B cell (primary cell): ENCODE results near the gene SNAP47. TPM values are rescaled to one million over a fixed set of nuclear protein-coding genes. Genes with fewer than 3 reads are reported as not detected.

Source experiments
- ATAC-seq: fragments of 200-7000 bp; cut with Tn5 transposase; one replicate; pipeline ENCODE4 v1.10.0; 2021; ENCODE audit warnings: low read depth, mild to moderate bottlenecking, moderate number of reproducible peaks, moderate library complexity
- CTCF ChIA-PET: fragments of 350-600 bp; sonication (Branson Sonifier 250); formaldehyde crosslinking; loops from one replicate; lab custom pipeline; 2021; ENCODE audit warnings: antibody characterized with exemption, inconsistent platforms; lab: Charles Lee
- POLR2A ChIA-PET: fragments of 350-600 bp; sonication (Branson Sonifier 250); formaldehyde crosslinking; loops from one replicate; lab custom pipeline; 2021; ENCODE audit warnings: antibody characterized with exemption; lab: Charles Lee
- DNase-seq: peaks from one replicate; pipeline ENCODE4 v3.0.0; 2013
- H2AFZ ChIP-seq: 2 replicates; pipeline ENCODE4 v1.6.1; 2012; ENCODE audit warnings: mild to moderate bottlenecking, low read depth, low read length; ENCODE audit not compliant: insufficient read depth, poor library complexity, severe bottlenecking
- H3K27ac ChIP-seq, 2 donors: 1 replicate in 1 of 2; 2 replicates in 1 of 2; pipeline ENCODE4 v1.5.1; 2012 to 2013; ENCODE audit warnings: low read length in 2 of 2, mild to moderate bottlenecking in 2 of 2, moderate library complexity in 1 of 2
- H3K27me3 ChIP-seq, 4 experiments: fragments of 200-600 bp in 1 of 4; sonication (generic) in 1 of 4; replicated peaks in 1 of 4; 1 replicate in 2 of 4; 2 replicates in 2 of 4; pipeline versions ENCODE4 v1.6.1 to v1.7.0; 2013 to 2016; ENCODE audit warnings: low read length in 3 of 4, mild to moderate bottlenecking in 2 of 4, mixed read lengths in 1 of 4, moderate library complexity in 1 of 4; ENCODE audit not compliant: insufficient read depth in 4 of 4, control insufficient read depth in 3 of 4; ENCODE audit errors: control extremely low read depth in 1 of 4
- H3K36me3 ChIP-seq, 2 experiments: replicated peaks in 1 of 2; 1 replicate in 1 of 2; 2 replicates in 1 of 2; pipeline versions ENCODE4 v1.6.1 to v1.7.1; 2013; ENCODE audit warnings: low read length in 1 of 2; ENCODE audit not compliant: insufficient read depth in 2 of 2, control insufficient read depth in 1 of 2; ENCODE audit errors: control extremely low read depth in 1 of 2, extremely low read depth in 1 of 2
- H3K4me1 ChIP-seq, 2 donors: fragments of 200-600 bp in 1 of 2; sonication (generic) in 1 of 2; 1 replicate in 1 of 2; 2 replicates in 1 of 2; pipeline versions ENCODE4 v1.5.1 to v1.6.1; 2013 to 2017; ENCODE audit warnings: low read length in 2 of 2; ENCODE audit not compliant: control insufficient read depth in 2 of 2, insufficient read depth in 2 of 2
- H3K4me2 ChIP-seq: replicated peaks from 2 replicates; pipeline ENCODE3; 2012; ENCODE audit warnings: mild to moderate bottlenecking, low read depth, low read length; ENCODE audit not compliant: poor library complexity, severe bottlenecking
- H3K4me3 ChIP-seq, 5 experiments: fragments of 200-600 bp in 1 of 5; sonication (generic) in 1 of 5; 1 replicate in 3 of 5; 2 replicates in 2 of 5; pipeline versions ENCODE4 v1.5.1 to v1.7.0; 2011 to 2016; ENCODE audit warnings: low read length in 4 of 5, mild to moderate bottlenecking in 4 of 5, low read depth in 2 of 5, control low read depth in 1 of 5, moderate library complexity in 1 of 5; ENCODE audit not compliant: insufficient read depth in 1 of 5; ENCODE audit errors: control extremely low read depth in 1 of 5, extremely low read depth in 1 of 5
- H3K79me2 ChIP-seq: fragments of 200-600 bp; sonication (generic); one replicate; pipeline ENCODE4 v1.6.0; 2016; ENCODE audit warnings: low read length; ENCODE audit not compliant: control insufficient read depth, insufficient read depth
- H3K9ac ChIP-seq: fragments of 200-600 bp; sonication (generic); 2 replicates; pipeline ENCODE4 v1.6.1; 2017; ENCODE audit warnings: mild to moderate bottlenecking, low read length, moderate library complexity
- H3K9me3 ChIP-seq, 3 donors: one replicate each; pipeline versions ENCODE4 v1.6.1 to v1.7.1; 2013; ENCODE audit warnings: low read length in 2 of 3; ENCODE audit not compliant: control insufficient read depth in 2 of 3, insufficient read depth in 1 of 3; ENCODE audit errors: control extremely low read depth in 1 of 3
- H4K20me1 ChIP-seq: 2 replicates; pipeline ENCODE4 v1.6.0; 2012; ENCODE audit warnings: mild to moderate bottlenecking, low read length; ENCODE audit not compliant: insufficient read depth, control insufficient read depth, poor library complexity, severe bottlenecking
- H3K27ac Mint-ChIP-seq: one replicate; pipeline ENCODE4 v1.8.0; 2021; ENCODE audit warnings: mixed read lengths
- H3K27me3 Mint-ChIP-seq: one replicate; pipeline ENCODE4 v1.8.0; 2021; ENCODE audit warnings: mixed read lengths
- H3K4me1 Mint-ChIP-seq: one replicate; pipeline ENCODE4 v1.8.0; 2021; ENCODE audit warnings: mixed read lengths
- H3K4me3 Mint-ChIP-seq: one replicate; pipeline ENCODE4 v1.8.0; 2021; ENCODE audit warnings: mixed read lengths
- H3K9me3 Mint-ChIP-seq: one replicate; pipeline ENCODE4 v1.8.0; 2022; ENCODE audit warnings: mixed read lengths; ENCODE audit not compliant: insufficient read depth
- EZH2 ChIP-seq: IDR thresholded peaks from 2 replicates; pipeline ENCODE4 v1.6.1; 2012; ENCODE audit warnings: borderline replicate concordance, low read depth, mild to moderate bottlenecking, moderate library complexity, low read length; ENCODE audit not compliant: insufficient read depth, poor library complexity, severe bottlenecking
- WGBS: methylation state at CpG from one replicate; pipeline ENCODE4 v1.1.5; 2013; ENCODE audit warnings: missing lambda C conversion rate; ENCODE audit not compliant: insufficient coverage; 5-methylcytosine and 5-hydroxymethylcytosine counted together
- intact Hi-C: fragments of 100-400 bp; cut with micrococcal nuclease; formaldehyde crosslinking; loops from one replicate; pipeline ENCODE4 v1.10.0; 2022
- polyA plus RNA-seq: library from polyadenylated mRNA; depleted of rRNA; stranded (reverse); fragments of >200 nt; gene quantifications from 2 replicates; pipeline ENCODE4 v1.2.3, GENCODE V29; 2012
- total RNA-seq, 2 donors: library from RNA; stranded (reverse); fragments of 120-200 nt in 1 of 2; gene quantifications; 1 replicate in 1 of 2; 2 replicates in 1 of 2; pipeline versions ENCODE4 v1.2.3 to v1.2.4, GENCODE V29; 2013 to 2022
- TF ChIP-seq, protein P1 (sequence below): fragments of 200-600 bp; IDR thresholded peaks from one replicate; pipeline ENCODE4 v1.8.0; 2022; ENCODE audit warnings: antibody characterized with exemption, mild to moderate bottlenecking

The SNAP47 gene
- total and polyA plus RNA-seq, 2 donors (not counting 1 experiment from before 2014, with no cell fraction given): 25.6 to 34.9 TPM

DNA sequence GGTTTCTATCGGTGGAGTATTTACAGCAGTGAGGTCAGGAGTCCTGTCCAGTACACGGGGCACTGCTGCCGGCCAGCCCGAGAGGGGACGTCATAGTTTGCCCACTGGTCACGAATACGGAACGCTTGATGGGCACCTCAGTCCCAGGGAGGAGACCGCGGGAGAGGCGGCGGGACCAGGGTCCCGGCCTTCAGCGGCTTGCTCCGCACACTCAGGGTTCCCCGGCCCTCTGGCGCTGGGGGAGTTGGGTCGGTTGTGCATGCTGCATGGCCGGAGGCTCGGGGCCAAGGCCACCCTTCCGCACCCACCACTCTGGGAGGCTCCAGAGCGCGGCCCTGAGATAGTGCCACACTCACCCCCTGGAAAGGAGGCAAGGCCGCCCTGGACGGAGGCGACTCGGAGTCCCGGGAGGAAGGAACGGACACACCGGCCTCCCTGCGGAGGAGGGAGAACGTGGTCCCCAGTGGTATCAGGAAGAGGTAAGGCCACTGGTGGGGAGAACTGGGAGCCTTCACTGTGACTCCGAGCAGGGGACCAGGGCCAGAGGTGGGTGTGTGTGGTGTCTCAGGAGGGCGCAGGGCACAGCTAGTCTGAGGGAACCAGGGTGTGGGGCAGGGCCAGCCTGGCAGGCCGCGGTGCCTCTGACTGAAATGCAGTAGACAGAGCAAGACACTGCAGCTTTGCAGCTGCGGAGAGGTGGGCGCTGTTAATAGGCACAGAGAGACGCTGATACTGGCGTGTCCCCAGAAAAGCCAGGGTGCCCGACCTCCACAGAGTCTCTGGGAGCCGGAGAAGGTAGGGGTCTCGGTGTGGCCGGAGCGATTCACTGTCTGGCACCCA, 51.7 kb downstream of the SNAP47 start:
- TF ChIP-seq, protein P1, sequence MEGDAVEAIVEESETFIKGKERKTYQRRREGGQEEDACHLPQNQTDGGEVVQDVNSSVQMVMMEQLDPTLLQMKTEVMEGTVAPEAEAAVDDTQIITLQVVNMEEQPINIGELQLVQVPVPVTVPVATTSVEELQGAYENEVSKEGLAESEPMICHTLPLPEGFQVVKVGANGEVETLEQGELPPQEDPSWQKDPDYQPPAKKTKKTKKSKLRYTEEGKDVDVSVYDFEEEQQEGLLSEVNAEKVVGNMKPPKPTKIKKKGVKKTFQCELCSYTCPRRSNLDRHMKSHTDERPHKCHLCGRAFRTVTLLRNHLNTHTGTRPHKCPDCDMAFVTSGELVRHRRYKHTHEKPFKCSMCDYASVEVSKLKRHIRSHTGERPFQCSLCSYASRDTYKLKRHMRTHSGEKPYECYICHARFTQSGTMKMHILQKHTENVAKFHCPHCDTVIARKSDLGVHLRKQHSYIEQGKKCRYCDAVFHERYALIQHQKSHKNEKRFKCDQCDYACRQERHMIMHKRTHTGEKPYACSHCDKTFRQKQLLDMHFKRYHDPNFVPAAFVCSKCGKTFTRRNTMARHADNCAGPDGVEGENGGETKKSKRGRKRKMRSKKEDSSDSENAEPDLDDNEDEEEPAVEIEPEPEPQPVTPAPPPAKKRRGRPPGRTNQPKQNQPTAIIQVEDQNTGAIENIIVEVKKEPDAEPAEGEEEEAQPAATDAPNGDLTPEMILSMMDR: no peak
- TF ChIP-seq EZH2: no peak
- ChIA-PET POLR2A (interaction anchor here (1.0 kb wide), 1 partner anchor 58 kb away, joined by 7 read pairs; no protein-coding TSS in a partner anchor), CTCF (interaction anchor here (1.1 kb wide), 1 partner anchor 324 kb away, joined by 3 read pairs; no protein-coding TSS in a partner anchor)
- Mint-ChIP-seq H3K27me3 (no peaks in the 10 kb centered on the region), H3K9me3 (no peaks in the 10 kb centered on the region), H3K4me3 (peak overlapping the region; percentile 91), H3K27ac (peak overlapping the region; percentile 68), H3K4me1 (peaks cover 19% of the 10 kb centered on the region)
- peak overlapping the region; percentile 74 for H2AFZ ChIP-seq
- H3K9ac ChIP-seq: peak overlapping the region; percentile 70
- H3K9me3 ChIP-seq: peaks cover 0 to 17% (median 0%) of the 10 kb centered on the region in 3 donors
- peak overlapping the region in 1 of 2 donors; percentile 57 for H3K27ac ChIP-seq
- peak overlapping the region in 4 of 5 experiments; percentile 68 to 79 (median 75) for H3K4me3 ChIP-seq
- H3K4me1 ChIP-seq: peaks cover 26 to 35% of the 10 kb centered on the region in 2 donors
- intact Hi-C loops: loop anchor here (5.0 to 10.0 kb wide), 3 partner anchors 620 to 1695 kb away; partner anchors contain the start of genes RNF187 and TRIM11
- ATAC-seq: no peak
- H3K4me2 ChIP-seq: peak overlapping the region; percentile 86
- H3K27me3 ChIP-seq: no peaks in the 10 kb centered on the region
- 52% methylated on average over 45 of the region's 45 CpGs for WGBS
- no peaks in the 10 kb centered on the region for H4K20me1 ChIP-seq
- H3K36me3 ChIP-seq: peaks cover 0 to 8% of the 10 kb centered on the region in 2 experiments
- no peaks in the 10 kb centered on the region for H3K79me2 ChIP-seq
- DNase-seq: peak; percentile 46
